H1 (cell line): ENCODE measurements around the gene OTUB1. TPM values are rescaled to one million over a fixed set of nuclear protein-coding genes. Genes with fewer than 3 reads are reported as not detected.

Source experiments
- BACH1 ChIP-seq: IDR thresholded peaks from 2 replicates; pipeline ENCODE4 v1.6.1; 2012; ENCODE audit warnings: low read length, improper control_type of control experiment
- BRCA1 ChIP-seq: IDR thresholded peaks from 2 replicates; pipeline ENCODE4 v1.6.1; 2012; ENCODE audit warnings: low read depth, low read length, improper control_type of control experiment
- CTBP2 ChIP-seq: IDR thresholded peaks from 2 replicates; pipeline ENCODE4 v1.7.0; 2011; ENCODE audit warnings: borderline replicate concordance, mild to moderate bottlenecking, moderate library complexity, mixed read lengths, low read length; ENCODE audit not compliant: insufficient read depth, insufficient read length
- CTCF ChIP-seq, 3 experiments: IDR thresholded peaks; 1 replicate in 2 of 3; 2 replicates in 1 of 3; pipeline versions ENCODE4 v1.5.1 to v1.6.1; 2011; ENCODE audit warnings: low read length in 3 of 3, mild to moderate bottlenecking in 3 of 3, inconsistent platforms in 2 of 3, low read depth in 1 of 3, moderate library complexity in 1 of 3; ENCODE audit not compliant: insufficient read depth in 1 of 3; ENCODE audit errors: control extremely low read depth in 1 of 3
- EGR1 ChIP-seq: IDR thresholded peaks from 2 replicates; pipeline ENCODE4 v1.6.1; 2011; ENCODE audit warnings: low read depth, low read length, borderline replicate concordance
- GABPA ChIP-seq: IDR thresholded peaks from 2 replicates; pipeline ENCODE4 v1.6.1; 2011; ENCODE audit warnings: mild to moderate bottlenecking, low read length, moderate library complexity, borderline replicate concordance; ENCODE audit not compliant: insufficient read depth
- KDM1A ChIP-seq: fragments of 200-600, 300-600 bp; sonication (generic); IDR thresholded peaks from 2 replicates; pipeline ENCODE4 v1.7.1; 2016; ENCODE audit warnings: mild to moderate bottlenecking, low read length, borderline replicate concordance
- KDM4A ChIP-seq: IDR thresholded peaks from one replicate; pipeline ENCODE4 v1.7.1; 2012; ENCODE audit warnings: low read depth, mild to moderate bottlenecking, moderate library complexity, low read length, inconsistent platforms; ENCODE audit not compliant: severe bottlenecking
- MAX ChIP-seq: IDR thresholded peaks from 2 replicates; pipeline ENCODE4 v1.6.1; 2012; ENCODE audit warnings: inconsistent platforms
- RXRA ChIP-seq: IDR thresholded peaks from 2 replicates; pipeline ENCODE4 v1.6.1; 2011; ENCODE audit warnings: low read depth, mild to moderate bottlenecking, low read length, moderate library complexity; ENCODE audit not compliant: insufficient read depth
- SP1 ChIP-seq: IDR thresholded peaks from 2 replicates; pipeline ENCODE4 v1.6.1; 2011; ENCODE audit warnings: low read depth, low read length
- SRF ChIP-seq: IDR thresholded peaks from 2 replicates; pipeline ENCODE4 v1.6.1; 2011; ENCODE audit warnings: mild to moderate bottlenecking, low read depth, low read length, moderate library complexity
- SUZ12 ChIP-seq: fragments of 200-600 bp; sonication (generic); IDR thresholded peaks from 2 replicates; pipeline ENCODE4 v1.6.1; 2012; ENCODE audit warnings: mild to moderate bottlenecking, inconsistent platforms, low read length, moderate library complexity, mixed read lengths
- ZNF274 ChIP-seq: IDR thresholded peaks from 2 replicates; pipeline ENCODE4 v1.7.0; 2012; ENCODE audit warnings: low read length, borderline replicate concordance; ENCODE audit errors: extremely low read depth
- polyA plus RNA-seq, 7 experiments: library from polyadenylated mRNA; depleted of rRNA in 3 of 7; stranded (reverse) in 5 of 7; unstranded in 2 of 7; fragments of >200 nt in 5 of 7; fragments of 200-250 nt in 2 of 7; gene quantifications; 1 replicate in 5 of 7; 2 replicates in 1 of 7; 4 replicates in 1 of 7; pipeline versions ENCODE4 v1.2.1 to v1.2.3, GENCODE V29; 2011 to 2013; ENCODE audit warnings: missing spikeins in 2 of 7, mixed read lengths in 2 of 7
- total RNA-seq: library from RNA; stranded (reverse); fragmentation: NEBNext Ultra II Directional; extraction: Animal tissue kit (Norgen Biotek cat#: 25700); gene quantifications from 2 replicates; pipeline ENCODE4 v1.2.1, GENCODE V29; 2021

Gene OTUB1
- total and polyA plus RNA-seq, 2 of the 8 experiments (the other 6 are each of a cell fraction or from before 2014, with no cell fraction given) = 110 to 274 TPM

- TF ChIP-seq MAX (no peak), BRCA1 (no peak), GABPA (no peak; the same call in 1 of the 2 replicates), CTBP2 (no peak), EGR1 (no peak), BACH1 (no peak), SUZ12 (no peak; the same call in 1 of the 2 replicates), KDM1A (no peak), CTCF (IDR thresholded peaks at IDR 0.05; ENCODE audit: control extremely low read depth in 1 of 3, insufficient read depth in 1 of 3, low read depth in 1 of 3, low read length in 3 of 3) (peak in 1 of 3 experiments; percentile 24; a peak in 1 of 4 replicates), SP1 (no peak), ZNF274 (no peak), KDM4A (peak; percentile 47), SRF (no peak), RXRA (no peak)
Observed at GRCh38 chr11:64007629-64008282, 21.5 kb downstream of the OTUB1 start (continued).
